ENCODE data around the gene ARSB.
A peak's percentile ranks its signal among the peaks of the same experiment; 100 is the strongest.

The ARSB gene

DNA sequence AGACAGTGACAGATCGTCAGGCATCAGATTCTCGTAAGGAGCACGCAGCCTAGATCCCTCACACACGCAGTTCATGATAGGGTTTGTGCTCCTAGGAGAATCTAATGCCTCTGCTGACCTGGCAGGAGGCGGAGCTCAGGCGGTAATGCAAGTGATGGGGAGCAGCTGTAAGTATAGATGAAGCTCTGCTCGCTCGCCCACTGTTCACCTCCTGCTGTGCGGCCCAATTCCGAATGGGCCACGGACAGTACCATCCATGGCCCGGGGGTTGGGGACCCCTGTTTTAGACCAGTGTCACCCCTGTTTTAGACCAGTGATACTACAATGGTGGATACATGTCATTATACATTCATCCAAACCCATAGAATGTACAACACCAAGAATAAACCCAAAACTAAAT lies 4.0 kb upstream of the ARSB start:
- peaks cover 26% of the 10 kb centered on the region for H3K4me1 ChIP-seq (ENCODE audit: insufficient read depth, low read length, poor library complexity, severe bottlenecking)
- H3K9ac ChIP-seq (ENCODE audit: low read depth, low read length, poor library complexity, severe bottlenecking), result no peak overlapping the region
- no peaks in the 10 kb centered on the region for H3K36me3 ChIP-seq (ENCODE audit: insufficient read depth, low read length)
- no peaks in the 10 kb centered on the region for H3K9me3 ChIP-seq (ENCODE audit: insufficient read depth, low read depth, low read length)
- no peak overlapping the region for H3K4me3 ChIP-seq (ENCODE audit: low read length, poor library complexity, severe bottlenecking)
- no peak for TF ChIP-seq EZH2phosphoT487 (IDR thresholded peaks at IDR 0.05; ENCODE audit: borderline replicate concordance)
- TF ChIP-seq, protein P1, sequence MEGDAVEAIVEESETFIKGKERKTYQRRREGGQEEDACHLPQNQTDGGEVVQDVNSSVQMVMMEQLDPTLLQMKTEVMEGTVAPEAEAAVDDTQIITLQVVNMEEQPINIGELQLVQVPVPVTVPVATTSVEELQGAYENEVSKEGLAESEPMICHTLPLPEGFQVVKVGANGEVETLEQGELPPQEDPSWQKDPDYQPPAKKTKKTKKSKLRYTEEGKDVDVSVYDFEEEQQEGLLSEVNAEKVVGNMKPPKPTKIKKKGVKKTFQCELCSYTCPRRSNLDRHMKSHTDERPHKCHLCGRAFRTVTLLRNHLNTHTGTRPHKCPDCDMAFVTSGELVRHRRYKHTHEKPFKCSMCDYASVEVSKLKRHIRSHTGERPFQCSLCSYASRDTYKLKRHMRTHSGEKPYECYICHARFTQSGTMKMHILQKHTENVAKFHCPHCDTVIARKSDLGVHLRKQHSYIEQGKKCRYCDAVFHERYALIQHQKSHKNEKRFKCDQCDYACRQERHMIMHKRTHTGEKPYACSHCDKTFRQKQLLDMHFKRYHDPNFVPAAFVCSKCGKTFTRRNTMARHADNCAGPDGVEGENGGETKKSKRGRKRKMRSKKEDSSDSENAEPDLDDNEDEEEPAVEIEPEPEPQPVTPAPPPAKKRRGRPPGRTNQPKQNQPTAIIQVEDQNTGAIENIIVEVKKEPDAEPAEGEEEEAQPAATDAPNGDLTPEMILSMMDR (conservative IDR thresholded peaks at IDR 0.05; ENCODE audit: low read length), result no peak
- H4K20me1 ChIP-seq (ENCODE audit: insufficient read depth, low read length, poor library complexity, severe bottlenecking), result no peaks in the 10 kb centered on the region
- no peaks in the 10 kb centered on the region for H3K79me2 ChIP-seq (ENCODE audit: insufficient read depth, low read length)
- no peak overlapping the region for H2AFZ ChIP-seq (ENCODE audit: low read length)
- H3K4me2 ChIP-seq (ENCODE audit: low read depth, low read length, poor library complexity, severe bottlenecking), result no peak overlapping the region
- no peaks in the 10 kb centered on the region for H3K9me2 ChIP-seq (replicated peaks; ENCODE audit: low read depth, low read length)
- H3K27me3 ChIP-seq (ENCODE audit: insufficient read depth, low read length, poor library complexity, severe bottlenecking), result no peaks in the 10 kb centered on the region
- no peaks in the 10 kb centered on the region for H3F3A ChIP-seq (ENCODE audit: low read depth)

DNA sequence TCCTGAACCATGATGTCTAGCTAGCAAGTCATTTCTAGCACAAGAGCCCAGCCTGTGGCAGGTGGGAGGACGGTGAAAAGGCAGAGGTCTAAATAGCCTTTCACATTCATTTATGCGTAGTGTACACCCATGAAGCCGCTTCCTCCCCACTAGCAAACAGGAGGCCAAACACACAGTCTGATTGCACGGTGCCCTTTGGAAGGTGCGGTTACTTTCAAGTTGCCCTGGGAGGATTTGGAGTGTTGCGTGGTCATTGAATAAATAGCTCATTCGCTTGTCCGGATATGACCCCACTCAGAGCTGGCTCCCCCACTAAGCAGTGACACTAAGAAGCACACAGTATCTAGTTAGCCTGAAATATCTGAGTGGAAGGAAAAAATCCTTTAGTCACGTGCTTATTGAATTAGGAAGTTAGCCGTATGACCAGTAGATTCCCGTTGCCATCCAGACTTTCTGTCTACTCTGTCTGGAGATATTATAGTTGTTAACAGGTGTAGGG lies 664 bp upstream of the ARSB start:
- H2AFZ ChIP-seq (ENCODE audit: low read length), result peak overlapping the region; percentile 86; the same call in 1 of the 2 replicates
- no peaks in the 10 kb centered on the region for H4K20me1 ChIP-seq (ENCODE audit: insufficient read depth, low read length, poor library complexity, severe bottlenecking)

DNA sequence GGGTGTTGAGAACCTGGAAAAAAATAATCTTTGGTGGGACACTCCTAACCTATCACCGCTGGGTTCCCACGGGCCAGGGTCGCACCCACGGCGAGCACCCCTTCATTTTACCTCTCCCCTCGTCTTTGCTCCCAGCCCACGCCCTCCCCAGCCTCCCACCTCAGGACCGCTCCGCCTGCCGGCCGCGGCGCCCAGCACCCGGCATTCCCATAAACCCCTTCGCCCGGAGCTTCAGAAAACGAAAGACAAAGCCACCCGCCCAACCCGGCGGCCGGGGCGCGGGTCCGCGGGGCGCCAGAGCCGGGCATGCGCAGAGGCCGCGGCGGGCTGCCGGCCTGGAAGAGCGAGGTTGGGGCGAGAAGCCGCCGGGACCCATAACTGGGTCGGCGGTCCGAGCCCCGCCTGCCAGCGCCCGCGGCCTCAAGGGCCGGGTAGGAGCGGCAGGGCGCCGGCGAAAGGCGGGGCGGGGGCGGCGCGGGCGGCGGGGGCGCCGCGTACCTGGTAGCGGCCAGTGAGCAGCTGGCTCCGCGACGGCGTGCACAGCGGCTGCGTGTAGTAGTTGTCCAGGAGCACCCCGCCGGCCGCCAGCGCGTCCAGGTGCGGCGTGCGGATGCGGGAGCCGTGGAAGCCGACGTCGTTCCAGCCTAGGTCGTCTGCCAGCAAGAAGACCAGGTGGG lies 533 bp downstream of the ARSB start:
- Histone ChIP-seq H4K20me1 (ENCODE audit: insufficient read depth, low read length, poor library complexity, severe bottlenecking) (no peaks in the 10 kb centered on the region), H3F3A (ENCODE audit: low read depth) (no peaks in the 10 kb centered on the region), H3K9me2 (replicated peaks; ENCODE audit: low read depth, low read length) (no peaks in the 10 kb centered on the region), H3K79me2 (ENCODE audit: insufficient read depth, low read length) (peaks cover 21% of the 10 kb centered on the region; the same call in 1 of the 2 replicates), H2AFZ (ENCODE audit: low read length) (peak overlapping the region; percentile 86), H3K4me1 (ENCODE audit: insufficient read depth, low read length, poor library complexity, severe bottlenecking) (peaks cover 35% of the 10 kb centered on the region), H3K36me3 (ENCODE audit: insufficient read depth, low read length) (no peaks in the 10 kb centered on the region), H3K4me2 (ENCODE audit: low read depth, low read length, poor library complexity, severe bottlenecking) (peak overlapping the region; percentile 82), H3K9ac (ENCODE audit: low read depth, low read length, poor library complexity, severe bottlenecking) (peak overlapping the region; percentile 75), H3K27me3 (ENCODE audit: insufficient read depth, low read length, poor library complexity, severe bottlenecking) (no peaks in the 10 kb centered on the region), H3K4me3 (ENCODE audit: low read length, poor library complexity, severe bottlenecking) (peak overlapping the region; percentile 74), H3K9me3 (ENCODE audit: insufficient read depth, low read depth, low read length) (no peaks in the 10 kb centered on the region)
- TF ChIP-seq EZH2phosphoT487 (IDR thresholded peaks at IDR 0.05; ENCODE audit: borderline replicate concordance), result no peak
- TF ChIP-seq, protein P1 (conservative IDR thresholded peaks at IDR 0.05; ENCODE audit: low read length), result peak; percentile 18; the same call in 1 of the 2 replicates

More for the DNA sequence above, 664 bp upstream of the ARSB start:
- H3K4me1 ChIP-seq (ENCODE audit: insufficient read depth, low read length, poor library complexity, severe bottlenecking), result peaks cover 28% of the 10 kb centered on the region
- peak overlapping the region; percentile 82 for H3K4me2 ChIP-seq (ENCODE audit: low read depth, low read length, poor library complexity, severe bottlenecking)
- H3F3A ChIP-seq (ENCODE audit: low read depth), result no peaks in the 10 kb centered on the region
- no peaks in the 10 kb centered on the region for H3K36me3 ChIP-seq (ENCODE audit: insufficient read depth, low read length)
- H3K9ac ChIP-seq (ENCODE audit: low read depth, low read length, poor library complexity, severe bottlenecking), result peak overlapping the region; percentile 75
- peaks cover 18% of the 10 kb centered on the region; the same call in 1 of the 2 replicates for H3K79me2 ChIP-seq (ENCODE audit: insufficient read depth, low read length)
- H3K27me3 ChIP-seq (ENCODE audit: insufficient read depth, low read length, poor library complexity, severe bottlenecking), result no peaks in the 10 kb centered on the region
- H3K9me2 ChIP-seq (replicated peaks; ENCODE audit: low read depth, low read length), result no peaks in the 10 kb centered on the region
- TF ChIP-seq, protein P1 (conservative IDR thresholded peaks at IDR 0.05; ENCODE audit: low read length), result no peak
- TF ChIP-seq EZH2phosphoT487 (IDR thresholded peaks at IDR 0.05; ENCODE audit: borderline replicate concordance), result no peak
- no peaks in the 10 kb centered on the region for H3K9me3 ChIP-seq (ENCODE audit: insufficient read depth, low read depth, low read length)
- H3K4me3 ChIP-seq (ENCODE audit: low read length, poor library complexity, severe bottlenecking), result peak overlapping the region; percentile 74
